T-helper 9 cell (primary cell): ENCODE data around the gene CDC26.
"Not testable (repeated sequence)": the region's sequence is repeated elsewhere in the genome, so short reads cannot be mapped to it uniquely, and the experiment has no call there.

Experiments
- DNase-seq: peaks from one replicate; pipeline ENCODE4 v3.0.0-alpha.2; 2020
- total RNA-seq, 2 donors: gene quantifications; one replicate each; lab custom pipeline; 2026; lab: John Stamatoyannopoulos, UW

CDC26 gene
- total RNA-seq = 8.0 to 21.2 reads per million in 2 donors

GRCh38 chr9:113275157-113276131 lies at the start of gene CDC26, which contains the start of gene PRPF4:
Gene CDC26 (minus strand): TSS chr9:113275572. CDS start chr9:113272507, 3,065 bp downstream.
Gene PRPF4 (plus strand): TSS chr9:113275658. CDS start chr9:113275744, 86 bp downstream.
- peak; percentile 94 for DNase-seq

- DNase-seq = no peak
Observed at GRCh38 chr9:113322671-113323070, 47.3 kb upstream of the CDC26 start.

GRCh38 chr9:113320051-113320450 lies 44.7 kb upstream of the CDC26 start:
- no peak for DNase-seq

- DNase-seq = no peak
Observed at GRCh38 chr9:113319054-113319453, 43.7 kb upstream of the CDC26 start.

- no peak for DNase-seq
Observed at GRCh38 chr9:113317777-113318176, 42.4 kb upstream of the CDC26 start.

GRCh38 chr9:113316030-113316429 lies 40.7 kb upstream of the CDC26 start:
- no peak for DNase-seq

- DNase-seq = no peak
Observed at GRCh38 chr9:113315231-113315630, 39.9 kb upstream of the CDC26 start.

- no peak for DNase-seq
Observed at GRCh38 chr9:113313261-113313660, 37.9 kb upstream of the CDC26 start.

- DNase-seq = no peak
Observed at GRCh38 chr9:113311961-113312360, 36.6 kb upstream of the CDC26 start.

GRCh38 chr9:113310538-113310937 lies 35.2 kb upstream of the CDC26 start:
- DNase-seq = no peak

- DNase-seq = no peak
Observed at GRCh38 chr9:113309204-113309813, 33.9 kb upstream of the CDC26 start.

GRCh38 chr9:113307396-113307975 lies 32.1 kb upstream of the CDC26 start:
- no peak for DNase-seq

- no peak for DNase-seq
Observed at GRCh38 chr9:113306566-113306965, 31.2 kb upstream of the CDC26 start.

- no peak for DNase-seq
Observed at GRCh38 chr9:113302792-113303418, 27.5 kb upstream of the CDC26 start, which contains the start of gene RNF183. Gene RNF183 (minus strand): TSS chr9:113303376. CDS start chr9:113298184, 5,192 bp downstream.

GRCh38 chr9:113301548-113301947 lies 26.2 kb upstream of the CDC26 start:
- no peak for DNase-seq

GRCh38 chr9:113299800-113300292 lies 24.5 kb upstream of the CDC26 start:
- no peak for DNase-seq

- no peak for DNase-seq
Observed at GRCh38 chr9:113298924-113299770, 23.8 kb upstream of the CDC26 start.

- no peak for DNase-seq
Observed at GRCh38 chr9:113298311-113298710, 22.9 kb upstream of the CDC26 start.

- DNase-seq = no peak
Observed at GRCh38 chr9:113296796-113297558, 21.6 kb upstream of the CDC26 start.

GRCh38 chr9:113296247-113296646 lies 20.9 kb upstream of the CDC26 start:
- DNase-seq = not testable (repeated sequence)
